ENCODE results near the gene AGK. TPM values are rescaled to one million over a fixed set of nuclear protein-coding genes. Genes with fewer than 3 reads are reported as not detected.

Gene AGK
- total RNA-seq, 1 experiment from 2014 or later, result 44.1 TPM

GRCh38 chr7:141525973-141526514, 25.2 kb upstream of the AGK start:
- H4K20me1 ChIP-seq (ENCODE audit: insufficient read depth), result no peaks in the 10 kb centered on the region
- no peaks in the 10 kb centered on the region for H3F3A ChIP-seq (ENCODE audit: insufficient read depth, low read depth)
- no peak overlapping the region for H3K4me3 ChIP-seq
- no peak for DNase-seq
- POLR2A ChIA-PET (ENCODE audit: unreplicated experiment), result no interaction called here
- no peak overlapping the region for H3K27ac ChIP-seq
- no peak overlapping the region for H2AFZ ChIP-seq
- no peaks in the 10 kb centered on the region for H3K9me3 ChIP-seq (ENCODE audit: insufficient read depth, low read depth)
- no peaks in the 10 kb centered on the region for H3K79me2 ChIP-seq (ENCODE audit: low read depth)
- H3K4me2 ChIP-seq, result no peak overlapping the region
- no peak for TF ChIP-seq CTCF (conservative IDR thresholded peaks at IDR 0.05)
- no peak for TF ChIP-seq EZH2 (IDR thresholded peaks at IDR 0.05; ENCODE audit: low read depth)
- no peaks in the 10 kb centered on the region for H3K4me1 ChIP-seq (replicated peaks; ENCODE audit: insufficient read depth)
- H3K27me3 ChIP-seq (ENCODE audit: insufficient read depth, low read depth), result peaks cover 96% of the 10 kb centered on the region
- H3K9me2 ChIP-seq (ENCODE audit: insufficient read depth), result no peaks in the 10 kb centered on the region
- H3K36me3 ChIP-seq (ENCODE audit: low read depth), result no peaks in the 10 kb centered on the region
- no TSS peak for BruUV-seq (replicated peaks)
- CTCF ChIA-PET, result interaction anchor here (0.6 kb wide), 1 partner anchor 204 kb away, joined by 5 read pairs; no protein-coding TSS in a partner anchor
- intact Hi-C loops (cut with micrococcal nuclease; ENCODE audit: unreplicated experiment), result no loop called here

GRCh38 chr7:141527076-141527475, 24.1 kb upstream of the AGK start:
- Histone ChIP-seq H3K9me3 (ENCODE audit: insufficient read depth, low read depth) (no peaks in the 10 kb centered on the region), H2AFZ (no peak overlapping the region), H3K36me3 (ENCODE audit: low read depth) (no peaks in the 10 kb centered on the region), H3F3A (ENCODE audit: insufficient read depth, low read depth) (no peaks in the 10 kb centered on the region), H3K4me1 (replicated peaks; ENCODE audit: insufficient read depth) (no peaks in the 10 kb centered on the region), H4K20me1 (ENCODE audit: insufficient read depth) (no peaks in the 10 kb centered on the region), H3K4me2 (no peak overlapping the region), H3K27ac (no peak overlapping the region), H3K27me3 (ENCODE audit: insufficient read depth, low read depth) (peaks cover 94% of the 10 kb centered on the region), H3K79me2 (ENCODE audit: low read depth) (no peaks in the 10 kb centered on the region), H3K9me2 (ENCODE audit: insufficient read depth) (no peaks in the 10 kb centered on the region), H3K4me3 (no peak overlapping the region)
- intact Hi-C loops (cut with micrococcal nuclease; ENCODE audit: unreplicated experiment), result no loop called here
- DNase-seq, result no peak
- BruUV-seq (replicated peaks), result no TSS peak
- ChIA-PET POLR2A (ENCODE audit: unreplicated experiment) (no interaction called here), CTCF (no interaction called here)
- TF ChIP-seq EZH2 (IDR thresholded peaks at IDR 0.05; ENCODE audit: low read depth) (no peak), CTCF (conservative IDR thresholded peaks at IDR 0.05) (no peak)

DNA sequence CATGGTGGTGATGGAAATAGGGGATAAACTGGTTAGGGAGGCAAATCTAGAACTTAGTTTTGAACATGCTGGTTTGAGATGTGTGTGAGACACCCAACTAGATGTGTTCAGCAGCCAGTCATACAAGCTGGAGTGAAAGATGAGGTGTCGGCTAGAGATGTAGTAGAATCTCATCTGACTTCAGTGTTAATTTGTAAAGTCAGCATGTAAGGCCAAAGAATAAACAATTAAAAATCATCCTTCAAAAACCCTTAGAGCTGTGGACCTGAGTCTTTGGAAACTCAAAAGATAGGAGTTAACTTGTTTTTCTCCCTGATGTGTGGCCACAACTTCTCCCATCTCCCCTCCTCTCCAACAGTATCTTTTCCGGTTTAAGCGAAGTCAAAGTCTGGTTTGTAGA, 22.8 kb upstream of the AGK start:
- Histone ChIP-seq H3K4me2 (no peak overlapping the region), H3K27me3 (ENCODE audit: insufficient read depth, low read depth) (peaks cover 81% of the 10 kb centered on the region), H3F3A (ENCODE audit: insufficient read depth, low read depth) (no peaks in the 10 kb centered on the region), H2AFZ (no peak overlapping the region), H4K20me1 (ENCODE audit: insufficient read depth) (no peaks in the 10 kb centered on the region), H3K9me3 (ENCODE audit: insufficient read depth, low read depth) (no peaks in the 10 kb centered on the region), H3K4me3 (no peak overlapping the region), H3K36me3 (ENCODE audit: low read depth) (no peaks in the 10 kb centered on the region), H3K4me1 (replicated peaks; ENCODE audit: insufficient read depth) (no peaks in the 10 kb centered on the region), H3K79me2 (ENCODE audit: low read depth) (no peaks in the 10 kb centered on the region), H3K27ac (no peak overlapping the region), H3K9me2 (ENCODE audit: insufficient read depth) (no peaks in the 10 kb centered on the region)
- ChIA-PET POLR2A (ENCODE audit: unreplicated experiment) (no interaction called here), CTCF (no interaction called here)
- DNase-seq, result no peak
- intact Hi-C loops (cut with micrococcal nuclease; ENCODE audit: unreplicated experiment), result no loop called here
- no TSS peak for BruUV-seq (replicated peaks)
- TF ChIP-seq EZH2 (IDR thresholded peaks at IDR 0.05; ENCODE audit: low read depth) (no peak), CTCF (conservative IDR thresholded peaks at IDR 0.05) (no peak)

All from PC-9 (cell line).